Inflammatory macrophage treated with lipopolysaccharide for 1 hour (primary cell): Measurements from ENCODE around the gene NXPE1.

Experiments used
- DNase-seq, 2 donors: peaks; one replicate each; pipeline ENCODE4 v3.0.0-alpha.2; 2020 to 2022

Gene NXPE1

GRCh38 chr11:114562166-114562916 is 2.7 kb upstream of the NXPE1 start:
- no peak for DNase-seq

GRCh38 chr11:114556135-114556534 is 3.5 kb downstream of the NXPE1 start:
- no peak for DNase-seq

GRCh38 chr11:114553642-114554041 is 6.0 kb downstream of the NXPE1 start:
- DNase-seq, result no peak

- no peak for DNase-seq
These were observed 8.6 kb downstream of the NXPE1 start for GRCh38 chr11:114551060-114551459.

- DNase-seq, result no peak
These were observed 34.0 kb downstream of the NXPE1 start for GRCh38 chr11:114525682-114526081.

GRCh38 chr11:114524122-114524521 is 35.6 kb downstream of the NXPE1 start:
- DNase-seq, result no peak

GRCh38 chr11:114522818-114523217 is 36.9 kb downstream of the NXPE1 start:
- DNase-seq, result no peak

GRCh38 chr11:114511538-114511937 is 48.1 kb downstream of the NXPE1 start:
- DNase-seq, result no peak

- DNase-seq, result no peak
These were observed 48.6 kb downstream of the NXPE1 start for GRCh38 chr11:114511079-114511478.

- DNase-seq, result no peak
These were observed 57.8 kb downstream of the NXPE1 start for GRCh38 chr11:114501901-114502300.

GRCh38 chr11:114499756-114500155 is 59.9 kb downstream of the NXPE1 start:
- DNase-seq, result no peak

GRCh38 chr11:114496915-114497314 is 62.8 kb downstream of the NXPE1 start:
- no peak for DNase-seq

GRCh38 chr11:114483929-114484328 is 75.8 kb downstream of the NXPE1 start:
- DNase-seq, result no peak

GRCh38 chr11:114482114-114482513 is 77.6 kb downstream of the NXPE1 start:
- DNase-seq, result no peak

- no peak for DNase-seq
These were observed 80.3 kb downstream of the NXPE1 start for GRCh38 chr11:114479331-114479730.

- DNase-seq, result no peak
These were observed 80.9 kb downstream of the NXPE1 start for GRCh38 chr11:114478768-114479167.

GRCh38 chr11:114478001-114478410 is 81.7 kb downstream of the NXPE1 start:
- DNase-seq, result no peak

- DNase-seq, result no peak
These were observed 87.0 kb downstream of the NXPE1 start for GRCh38 chr11:114472661-114473060.
